OCI-M2 (cell line): Measurements from ENCODE around the gene PCDHB12.

Source experiments
- DNase-seq: peaks from one replicate; lab custom pipeline; 2025; ENCODE audit not compliant: unreplicated experiment; lab: John Stamatoyannopoulos, UW

The PCDHB12 gene

DNA sequence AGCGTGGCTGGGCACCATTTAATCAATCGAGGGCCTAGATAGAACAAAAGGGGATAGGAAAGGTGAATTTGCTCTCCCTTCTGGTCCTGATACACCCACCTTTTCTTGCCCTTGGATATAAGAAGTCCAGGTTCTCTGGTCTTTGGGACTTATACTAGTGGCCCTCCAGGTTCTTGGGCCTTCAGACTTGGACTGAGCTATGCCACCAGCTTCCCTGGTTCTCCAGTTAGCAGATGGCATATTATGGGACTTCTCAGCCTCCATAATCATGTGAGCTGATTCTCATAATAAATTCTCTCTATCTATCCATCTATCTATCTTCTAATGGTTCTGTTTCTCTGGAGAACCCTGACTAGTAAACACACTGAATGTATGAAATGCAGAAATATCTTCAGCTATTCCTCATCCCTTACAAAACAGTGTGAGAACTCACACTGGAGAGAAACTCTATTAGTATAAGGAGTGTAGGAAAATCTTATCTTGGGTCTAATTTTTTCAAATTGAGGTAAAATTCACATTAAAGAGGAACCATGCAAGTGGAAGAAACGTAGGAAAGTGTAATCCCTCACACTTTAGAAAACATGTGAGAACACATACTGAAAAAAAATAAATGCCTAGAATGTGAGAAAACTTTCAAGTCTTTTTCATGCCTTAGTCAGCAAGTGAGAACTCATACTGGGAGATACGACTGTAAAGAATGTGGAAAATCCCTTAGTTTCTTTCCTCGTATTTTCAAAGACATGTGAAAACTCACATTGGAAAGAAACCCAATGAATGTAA lies 52.1 kb downstream of the PCDHB12 start:
- DNase-seq, result no peak

DNA sequence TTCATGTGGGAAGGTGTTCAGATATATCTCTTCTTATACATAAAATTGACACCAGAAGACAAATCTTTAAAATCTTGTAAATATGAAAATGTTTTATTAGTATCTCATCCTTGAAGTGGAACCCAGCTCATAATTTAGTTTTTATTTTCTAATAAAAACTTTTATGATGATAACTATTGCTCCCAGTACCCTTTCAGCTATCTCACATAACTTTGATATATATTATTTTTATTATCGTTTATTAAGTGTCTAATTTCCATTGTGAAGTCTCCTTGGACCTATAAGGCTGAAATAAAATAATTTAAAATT lies 52.7 kb downstream of the PCDHB12 start:
- no peak for DNase-seq
